Muscle of back (tissue), 11 donors: ENCODE data around the gene E2F4. TPM values are rescaled to one million over a fixed set of nuclear protein-coding genes. Genes with fewer than 3 reads are reported as not detected.

Experiments used
- DNase-seq, 3 donors: peaks; one replicate each; pipeline versions ENCODE4 v3.0.0 to v3.0.0-alpha.2; 2013
- polyA plus RNA-seq, 10 donors: library from polyadenylated mRNA; unstranded; fragments of 120-200 nt; gene quantifications; one replicate each; pipeline ENCODE4 v1.2.1, GENCODE V29; 2013; ENCODE audit not compliant: insufficient read length in 10 of 10

The E2F4 gene
- polyA plus RNA-seq, 10 donors, result 31.7 to 48.1 (median 41.0) TPM

DNA sequence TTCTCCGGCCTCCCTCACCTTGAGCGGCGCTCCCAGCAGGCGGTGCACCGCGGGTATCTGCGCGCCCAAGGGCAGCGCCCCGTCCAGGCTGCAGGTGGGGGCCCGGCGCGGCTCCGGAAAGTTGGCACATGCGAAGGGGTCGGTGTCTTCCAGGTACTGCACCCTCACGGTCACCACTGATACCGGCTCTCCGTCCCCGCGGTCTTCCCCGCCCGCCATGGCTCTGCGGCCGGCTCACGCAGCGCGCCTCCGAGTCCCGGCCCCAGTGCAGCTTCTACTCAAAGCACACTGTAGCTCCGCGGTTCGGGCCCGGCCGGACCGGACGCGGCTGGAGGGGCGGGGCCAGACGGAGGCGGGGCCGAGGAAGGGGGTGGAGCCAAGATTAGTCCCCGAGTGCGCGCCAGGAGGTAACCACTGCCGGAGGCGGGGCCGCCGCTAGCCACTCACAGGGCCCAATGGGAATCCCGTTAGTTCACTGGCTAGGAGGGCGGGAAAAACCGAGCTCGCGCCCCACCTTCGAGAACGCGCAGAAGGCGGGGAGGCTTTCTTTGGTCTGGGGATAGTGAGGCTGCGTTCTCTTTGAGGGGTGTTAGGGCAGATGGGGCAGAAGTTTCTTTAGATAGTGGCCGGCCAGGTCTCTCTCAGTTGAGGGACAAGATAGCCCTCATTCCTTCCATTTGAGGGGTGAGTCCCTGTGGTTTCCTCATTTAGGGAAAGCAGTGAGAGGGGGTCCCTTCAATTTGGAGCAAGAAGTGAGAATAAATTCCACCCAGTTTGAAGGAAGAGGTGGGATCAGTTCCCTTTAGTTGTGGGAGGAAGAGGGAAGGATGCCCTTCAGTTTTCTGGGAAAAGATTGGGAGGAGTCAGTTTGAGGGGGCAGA lies 55.5 kb downstream of the E2F4 start, which contains the start of gene FHOD1:
TSS of gene FHOD1 (minus strand) at position 290 of the 881 bp plus-strand sequence. CDS start at position 219, 71 bp downstream.
- DNase-seq, result peak; percentile 92 to 96 (median 94)

DNA sequence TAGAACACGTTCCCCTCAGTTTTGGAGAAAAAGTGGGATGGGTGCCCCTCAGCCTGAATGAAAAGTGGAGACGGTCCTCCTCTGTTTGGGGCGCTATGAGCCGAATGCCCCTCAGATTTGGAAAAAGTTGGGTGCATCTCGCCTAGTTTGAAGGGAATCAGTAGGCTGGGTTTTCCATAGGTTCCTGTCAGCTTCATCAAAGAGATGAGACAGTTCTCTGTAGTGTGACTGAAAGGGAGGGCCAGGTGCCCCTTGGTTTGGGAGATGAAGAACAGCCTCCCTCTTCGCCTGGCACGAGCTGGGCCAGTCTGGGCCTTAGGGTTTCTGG lies 56.1 kb downstream of the E2F4 start:
- no peak for DNase-seq

Other genes starting within 250 kb of the E2F4 start
- gene CES3, start 230.9 kb upstream of the E2F4 start, polyA plus RNA-seq, result under 1 TPM; 0.13 to 0.42 (median 0.30) TPM
- gene CES4A, start 203.6 kb upstream of the E2F4 start, polyA plus RNA-seq, result 1 to 10 TPM; 1.5 to 7.0 (median 2.9) TPM
- 10 to 100 TPM; 36.8 to 59.8 (median 40.7) TPM for gene CBFB, start 163.0 kb upstream of the E2F4 start, polyA plus RNA-seq
- gene PHAF1, start 82.2 kb upstream of the E2F4 start, polyA plus RNA-seq, result 10 to 100 TPM; 15.6 to 20.5 (median 18.9) TPM
- gene B3GNT9, start 41.2 kb upstream of the E2F4 start, polyA plus RNA-seq, result 10 to 100 TPM in 8 of 10 donors, 1 to 10 TPM in 2; 8.1 to 16.6 (median 11.5) TPM
- 1 to 10 TPM; 2.4 to 8.4 (median 3.6) TPM for gene TRADD, start 32.2 kb upstream of the E2F4 start, polyA plus RNA-seq
- gene FBXL8, start 32.2 kb upstream of the E2F4 start, polyA plus RNA-seq, result 1 to 10 TPM in 9 of 10 donors, under 1 TPM in 1; 0.96 to 3.4 (median 2.3) TPM
- gene HSF4, start 27.4 kb upstream of the E2F4 start, polyA plus RNA-seq, result 1 to 10 TPM; 1.5 to 8.6 (median 3.7) TPM
- gene NOL3, start 21.6 kb upstream of the E2F4 start, polyA plus RNA-seq, result 10 to 100 TPM; 14.6 to 36.6 (median 26.6) TPM
- gene MATCAP1, start 8.2 kb upstream of the E2F4 start, polyA plus RNA-seq, result 10 to 100 TPM; 12.5 to 26.5 (median 18.1) TPM
- 10 to 100 TPM in 5 of 10 donors, 1 to 10 TPM in 5; 7.6 to 13.9 (median 9.9) TPM for gene EXOC3L1, start 2.0 kb upstream of the E2F4 start, polyA plus RNA-seq
- 1 to 10 TPM in 6 of 10 donors, under 1 TPM in 4; 0.48 to 2.2 (median 1.2) TPM for gene ELMO3, start 7.0 kb downstream of the E2F4 start, polyA plus RNA-seq
- 10 to 100 TPM; 15.0 to 28.3 (median 19.5) TPM for gene TMEM208, start 35.0 kb downstream of the E2F4 start, polyA plus RNA-seq
- 10 to 100 TPM; 15.8 to 28.2 (median 18.6) TPM for gene FHOD1, start 55.3 kb downstream of the E2F4 start, polyA plus RNA-seq
- gene SLC9A5, start 56.8 kb downstream of the E2F4 start, polyA plus RNA-seq, result 1 to 10 TPM in 7 of 10 donors, under 1 TPM in 3; 0.72 to 1.6 (median 1.3) TPM
- 10 to 100 TPM in 3 of 10 donors, 1 to 10 TPM in 7; 4.3 to 13.5 (median 7.5) TPM for gene PLEKHG4, start 87.4 kb downstream of the E2F4 start, polyA plus RNA-seq
- under 1 TPM; 0.05 to 0.36 (median 0.28) TPM for gene KCTD19, start 134.6 kb downstream of the E2F4 start, polyA plus RNA-seq
- 1 to 10 TPM in 1 of 10 donors, under 1 TPM in 9; 0.15 to 1.7 (median 0.30) TPM for gene LRRC36, start 134.7 kb downstream of the E2F4 start, polyA plus RNA-seq
- gene TPPP3, start 201.3 kb downstream of the E2F4 start, polyA plus RNA-seq, result 100 to 1,000 TPM; 305 to 544 (median 455) TPM
- gene ZDHHC1, start 224.3 kb downstream of the E2F4 start, polyA plus RNA-seq, result 10 to 100 TPM; 15.6 to 24.9 (median 18.8) TPM
- gene HSD11B2, start 239.0 kb downstream of the E2F4 start, polyA plus RNA-seq, result 10 to 100 TPM in 4 of 10 donors, 1 to 10 TPM in 6; 3.8 to 13.3 (median 8.1) TPM